Sigmoid colon (tissue), 7 donors: ENCODE results near the gene LCE2A. TPM values are rescaled to one million over a fixed set of nuclear protein-coding genes. Genes with fewer than 3 reads are reported as not detected.
"Not testable (repeated sequence)": the region's sequence is repeated elsewhere in the genome, so short reads cannot be mapped to it uniquely, and the experiment has no call there.

Experiments
- DNase-seq: peaks from one replicate; pipeline ENCODE4 v3.0.0-alpha.2; 2019
- H3K27ac ChIP-seq, 4 donors: fragments of 200-600 bp; sonication (generic); one replicate each; pipeline ENCODE4 v1.5.1; 2016 to 2019; ENCODE audit warnings: mild to moderate bottlenecking in 1 of 4
- H3K27me3 ChIP-seq, 3 donors: fragments of 200-600 bp; sonication (generic); one replicate each; pipeline ENCODE4 v1.5.1; 2019; ENCODE audit warnings: mild to moderate bottlenecking in 1 of 3
- H3K36me3 ChIP-seq, 4 donors: fragments of 200-600 bp; sonication (generic); one replicate each; pipeline ENCODE4 v1.5.1; 2016 to 2019
- H3K4me1 ChIP-seq, 4 donors: fragments of 200-600 bp; sonication (generic); one replicate each; pipeline ENCODE4 v1.5.1; 2017 to 2019
- H3K4me3 ChIP-seq, 4 donors: fragments of 200-600 bp; sonication (generic); one replicate each; pipeline ENCODE4 v1.5.1; 2017 to 2019; ENCODE audit warnings: mild to moderate bottlenecking in 2 of 4, moderate library complexity in 1 of 4
- H3K9me3 ChIP-seq, 4 donors: fragments of 200-600 bp in 3 of 4; sonication (generic) in 3 of 4; one replicate each; pipeline versions ENCODE4 v1.5.1 to v1.6.1; 2013 to 2019
- CTCF ChIP-seq, 4 experiments: fragments of 450-650 bp in 3 of 4; fragments of 200-600 bp in 1 of 4; IDR thresholded peaks; one replicate each; pipeline ENCODE4 v1.5.1; 2016 to 2019; ENCODE audit warnings: antibody characterized with exemption in 4 of 4, mild to moderate bottlenecking in 3 of 4, moderate library complexity in 2 of 4
- EP300 ChIP-seq, 4 donors: sonication (generic); formaldehyde crosslinking; IDR thresholded peaks; one replicate each; pipeline ENCODE4 v1.6.1; 2017; ENCODE audit warnings: antibody characterized with exemption in 4 of 4
- POLR2A ChIP-seq, 2 donors: fragments of 450-650 bp; IDR thresholded peaks; one replicate each; pipeline ENCODE4 v1.6.1; 2016; ENCODE audit warnings: antibody characterized with exemption in 2 of 2, mild to moderate bottlenecking in 2 of 2, moderate library complexity in 2 of 2
- POLR2AphosphoS5 ChIP-seq, 4 donors: sonication (generic); formaldehyde crosslinking; IDR thresholded peaks; one replicate each; pipeline ENCODE4 v1.6.1; 2017; ENCODE audit warnings: antibody characterized with exemption in 4 of 4
- WGBS, 2 donors: extraction: QIAGEN DNeasy Blood & Tissue Kit; methylation state at CpG; one replicate each; pipeline ENCODE4 v1.1.7; 2013; 5-methylcytosine and 5-hydroxymethylcytosine counted together
- intact Hi-C: fragments of 100-400 bp; cut with DNase I; formaldehyde crosslinking; loops from one replicate; pipeline ENCODE4 v1.15.1; 2023
- polyA plus RNA-seq, 3 donors: library from polyadenylated mRNA; stranded (reverse); fragments of 200-250 nt; gene quantifications; one replicate each; pipeline ENCODE4 v1.2.3, GENCODE V29; 2013
- total RNA-seq, 4 donors: library from RNA; depleted of rRNA; stranded (reverse); fragments of >200 nt; gene quantifications; one replicate each; pipeline ENCODE4 v1.1.0, GENCODE V29; 2016
- donor health status: healthy with polysubstance abuse.
- donor health status: Bipolar disorder and iron deficiency.
- donor health status: healthy.

The LCE2A gene
- total and polyA plus RNA-seq, 7 donors, result not detected

- 59 to 62% methylated on average over 2 of the region's 2 CpGs for WGBS, 2 donors
- Histone ChIP-seq H3K4me3 (no peak overlapping the region), H3K27ac (no peak overlapping the region), H3K36me3 (no peaks in the 10 kb centered on the region), H3K4me1 (no peaks in the 10 kb centered on the region), H3K9me3 (no peaks in the 10 kb centered on the region), H3K27me3 (no peaks in the 10 kb centered on the region)
- DNase-seq, result no peak
- intact Hi-C loops, result no loop called here
- no peak for TF ChIP-seq POLR2A (IDR thresholded peaks at IDR 0.05)
These were observed 16.5 kb upstream of the LCE2A start for GRCh38 chr1:152681616-152682015.

GRCh38 chr1:152683846-152684245 lies 14.3 kb upstream of the LCE2A start:
- DNase-seq, result no peak
- Histone ChIP-seq H3K27me3 (no peaks in the 10 kb centered on the region), H3K27ac (no peak overlapping the region), H3K4me3 (no peak overlapping the region), H3K4me1 (no peaks in the 10 kb centered on the region), H3K36me3 (no peaks in the 10 kb centered on the region), H3K9me3 (no peaks in the 10 kb centered on the region)
- TF ChIP-seq EP300 (IDR thresholded peaks at IDR 0.05) (no peak), POLR2AphosphoS5 (IDR thresholded peaks at IDR 0.05) (no peak), CTCF (IDR thresholded peaks at IDR 0.05) (no peak), POLR2A (IDR thresholded peaks at IDR 0.05) (no peak)
- intact Hi-C loops, result no loop called here

GRCh38 chr1:152685823-152686222 lies 12.3 kb upstream of the LCE2A start, which contains the start of gene LCE2B:
Gene LCE2B (plus strand): TSS chr1:152686123. CDS start chr1:152686844, 721 bp downstream.
- H3K9me3 ChIP-seq, H3K27ac ChIP-seq, H3K4me3 ChIP-seq, H3K27me3 ChIP-seq, intact Hi-C loops, DNase-seq, H3K4me1 ChIP-seq, H3K36me3 ChIP-seq: not testable (repeated sequence)
- 63 to 79% methylated on average over 4 of the region's 4 CpGs for WGBS, 2 donors

- Histone ChIP-seq H3K4me3 (no peak overlapping the region), H3K9me3 (no peaks in the 10 kb centered on the region), H3K27ac (no peak overlapping the region), H3K36me3 (no peaks in the 10 kb centered on the region), H3K4me1 (no peaks in the 10 kb centered on the region), H3K27me3 (no peaks in the 10 kb centered on the region)
- WGBS, 2 donors, result 78 to 83% methylated on average over 4 of the region's 4 CpGs
- intact Hi-C loops, result no loop called here
- DNase-seq, result no peak
- TF ChIP-seq POLR2AphosphoS5 (IDR thresholded peaks at IDR 0.05), result no peak
- no peak for TF ChIP-seq EP300 (IDR thresholded peaks at IDR 0.05)
- no peak for TF ChIP-seq CTCF (IDR thresholded peaks at IDR 0.05)
- no peak for TF ChIP-seq POLR2A (IDR thresholded peaks at IDR 0.05)
These were observed 1.6 kb downstream of the LCE2A start for GRCh38 chr1:152699746-152700145.

GRCh38 chr1:152707860-152708259 lies 9.7 kb downstream of the LCE2A start, which contains the start of gene LCE4A:
Gene LCE4A (plus strand): TSS chr1:152708160. CDS start chr1:152709076, 916 bp downstream.
- Histone ChIP-seq H3K9me3 (no peaks in the 10 kb centered on the region), H3K4me1 (no peaks in the 10 kb centered on the region), H3K36me3 (no peaks in the 10 kb centered on the region), H3K4me3 (no peak within 1 kb of the TSS), H3K27ac (no peak within 1 kb of the TSS), H3K27me3 (no peaks in the 10 kb centered on the region)
- no peak for DNase-seq
- intact Hi-C loops, result no loop called here
- WGBS, 2 donors, result 83 to 84% methylated on average over 2 of the region's 2 CpGs
- TF ChIP-seq EP300 (IDR thresholded peaks at IDR 0.05) (no peak), POLR2AphosphoS5 (IDR thresholded peaks at IDR 0.05) (no peak), POLR2A (IDR thresholded peaks at IDR 0.05) (no peak), CTCF (IDR thresholded peaks at IDR 0.05) (no peak)

- intact Hi-C loops, result no loop called here
- no peak for DNase-seq
- H3K9me3 ChIP-seq, result peaks cover 0 to 6% (median 5%) of the 10 kb centered on the region in 4 donors
- H3K36me3 ChIP-seq, result no peaks in the 10 kb centered on the region
- no peaks in the 10 kb centered on the region for H3K27me3 ChIP-seq
- no peak overlapping the region for H3K4me3 ChIP-seq
- TF ChIP-seq CTCF (IDR thresholded peaks at IDR 0.05), result no peak
- no peak for TF ChIP-seq POLR2A (IDR thresholded peaks at IDR 0.05)
- no peak for TF ChIP-seq POLR2AphosphoS5 (IDR thresholded peaks at IDR 0.05)
- TF ChIP-seq EP300 (IDR thresholded peaks at IDR 0.05), result no peak
- no peaks in the 10 kb centered on the region for H3K4me1 ChIP-seq
- no peak overlapping the region for H3K27ac ChIP-seq
These were observed 20.1 kb downstream of the LCE2A start for GRCh38 chr1:152718238-152718637.
